Duodenal mucosa (tissue), 2 donors: ENCODE data around the gene ANKRD1.

Experiments used
- H3K27ac ChIP-seq: one replicate; pipeline ENCODE4 v1.7.0; 2013; ENCODE audit warnings: low read depth, low read length
- H3K27me3 ChIP-seq, 2 donors: one replicate each; pipeline ENCODE4 v1.7.0; 2013; ENCODE audit warnings: low read length in 2 of 2, control low read depth in 1 of 2; ENCODE audit not compliant: insufficient read depth in 2 of 2, control insufficient read depth in 1 of 2
- H3K36me3 ChIP-seq, 2 donors: one replicate each; pipeline ENCODE4 v1.7.0; 2013; ENCODE audit warnings: low read length in 2 of 2, control low read depth in 1 of 2; ENCODE audit not compliant: insufficient read depth in 2 of 2, control insufficient read depth in 1 of 2
- H3K4me1 ChIP-seq, 2 donors: one replicate each; pipeline ENCODE4 v1.7.0; 2013; ENCODE audit warnings: low read length in 2 of 2, control low read depth in 1 of 2; ENCODE audit not compliant: insufficient read depth in 2 of 2, control insufficient read depth in 1 of 2
- H3K4me3 ChIP-seq, 2 donors: one replicate each; pipeline ENCODE4 v1.7.0; 2013; ENCODE audit warnings: low read length in 2 of 2, low read depth in 1 of 2
- H3K9ac ChIP-seq, 2 donors: one replicate each; pipeline ENCODE4 v1.7.0; 2013; ENCODE audit warnings: low read length in 2 of 2, low read depth in 1 of 2
- H3K9me3 ChIP-seq, 2 donors: one replicate each; pipeline ENCODE4 v1.7.0; 2013; ENCODE audit warnings: low read length in 2 of 2, control low read depth in 1 of 2; ENCODE audit not compliant: control insufficient read depth in 1 of 2

Gene ANKRD1

GRCh38 chr10:90920986-90921666, at the start of gene ANKRD1:
Gene ANKRD1, minus strand, starts transcription at chr10:90921087. Its CDS starts 60 bp downstream, at chr10:90921027.
- no peak within 1 kb of the TSS for H3K9ac ChIP-seq
- no peak within 1 kb of the TSS for H3K4me3 ChIP-seq

GRCh38 chr10:90969947-90970673, 49.2 kb upstream of the ANKRD1 start:
- no peak overlapping the region for H3K9ac ChIP-seq
- H3K9me3 ChIP-seq = no peaks in the 10 kb centered on the region
- H3K4me3 ChIP-seq = no peak overlapping the region
- H3K27me3 ChIP-seq = no peaks in the 10 kb centered on the region
- no peaks in the 10 kb centered on the region for H3K36me3 ChIP-seq
- H3K4me1 ChIP-seq = peaks cover 0 to 5% of the 10 kb centered on the region in 2 donors
- no peak overlapping the region for H3K27ac ChIP-seq

More at GRCh38 chr10:90920986-90921666, at the start of gene ANKRD1:
- no peaks in the 10 kb centered on the region for H3K36me3 ChIP-seq
- no peak within 1 kb of the TSS for H3K27ac ChIP-seq
- no peaks in the 10 kb centered on the region for H3K9me3 ChIP-seq
- H3K27me3 ChIP-seq = peaks cover 3% of the 10 kb centered on the region in 2 donors
- H3K4me1 ChIP-seq = no peaks in the 10 kb centered on the region

DNA sequence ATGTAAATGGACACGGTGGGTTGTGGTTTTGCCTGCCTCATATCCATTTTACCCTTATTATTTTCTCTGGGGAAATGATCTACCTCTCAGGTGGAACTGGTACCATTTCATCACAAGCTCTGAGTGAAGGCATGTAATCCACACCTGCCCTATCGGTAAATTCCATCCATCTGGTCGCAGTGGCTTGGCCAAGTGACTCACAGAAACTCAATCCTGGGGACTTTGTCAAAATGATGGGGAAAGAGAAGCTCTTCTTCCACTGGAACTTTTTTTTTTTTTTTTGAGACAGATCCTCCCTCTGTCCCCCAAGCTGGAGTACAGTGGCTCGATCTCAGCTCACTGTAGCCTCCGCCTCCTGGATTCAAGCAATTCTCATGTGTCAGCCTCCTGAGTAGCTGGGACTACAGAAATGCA, 48.2 kb upstream of the ANKRD1 start:
- Histone ChIP-seq H3K27me3 (no peaks in the 10 kb centered on the region), H3K9ac (no peak overlapping the region), H3K27ac (no peak overlapping the region), H3K9me3 (no peaks in the 10 kb centered on the region), H3K36me3 (no peaks in the 10 kb centered on the region), H3K4me1 (peaks cover 0 to 5% of the 10 kb centered on the region in 2 donors), H3K4me3 (no peak overlapping the region)

DNA sequence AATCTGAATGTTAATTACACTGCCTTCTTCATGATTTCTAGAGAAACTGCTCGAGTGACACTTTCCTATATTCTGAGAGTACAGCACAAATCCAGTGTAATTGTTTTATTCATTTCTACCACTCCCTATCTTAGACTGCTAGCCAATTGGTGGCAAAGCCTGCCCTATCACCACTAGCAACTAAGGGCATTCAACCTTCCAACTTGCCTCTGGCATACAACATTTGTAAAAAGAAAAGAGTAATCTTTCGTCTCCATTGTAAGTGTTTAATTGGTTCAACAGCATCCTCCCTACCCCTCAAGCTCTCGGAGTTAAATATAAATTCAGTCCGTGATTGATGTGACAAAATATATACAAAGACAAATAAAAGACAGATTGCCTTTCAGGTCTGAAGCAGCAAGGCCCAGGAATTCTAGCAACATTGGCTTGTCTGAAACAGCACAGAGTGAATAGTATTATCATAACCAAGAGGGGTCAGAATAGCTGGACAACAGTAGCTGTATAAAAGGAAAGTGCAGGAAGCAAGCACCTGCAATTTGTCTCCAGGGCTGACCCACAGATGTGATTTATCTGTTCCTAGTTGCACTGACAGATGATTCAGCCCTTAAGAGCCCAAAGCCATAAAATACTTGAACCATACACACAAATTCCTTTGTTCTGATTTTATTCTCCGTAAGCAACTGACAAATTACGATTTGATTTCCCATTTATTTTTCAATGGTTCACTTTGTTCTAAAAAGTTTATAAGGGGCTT, 47.6 kb upstream of the ANKRD1 start:
- H3K4me1 ChIP-seq = peaks cover 0 to 5% of the 10 kb centered on the region in 2 donors
- H3K36me3 ChIP-seq = no peaks in the 10 kb centered on the region
- H3K27me3 ChIP-seq = no peaks in the 10 kb centered on the region
- H3K27ac ChIP-seq = no peak overlapping the region
- H3K9me3 ChIP-seq = no peaks in the 10 kb centered on the region
- H3K4me3 ChIP-seq = no peak overlapping the region
- H3K9ac ChIP-seq = no peak overlapping the region

- Histone ChIP-seq H3K4me1 (peaks cover 0 to 5% of the 10 kb centered on the region in 2 donors), H3K9me3 (no peaks in the 10 kb centered on the region), H3K9ac (no peak overlapping the region), H3K27me3 (no peaks in the 10 kb centered on the region), H3K36me3 (no peaks in the 10 kb centered on the region), H3K4me3 (no peak overlapping the region), H3K27ac (no peak overlapping the region)
Measured at GRCh38 chr10:90967865-90968264, 47.0 kb upstream of the ANKRD1 start.

- H3K4me3 ChIP-seq = no peak overlapping the region
- H3K36me3 ChIP-seq = no peaks in the 10 kb centered on the region
- H3K27me3 ChIP-seq = no peaks in the 10 kb centered on the region
- no peaks in the 10 kb centered on the region for H3K9me3 ChIP-seq
- H3K27ac ChIP-seq = no peak overlapping the region
- peaks cover 0 to 5% of the 10 kb centered on the region in 2 donors for H3K4me1 ChIP-seq
- no peak overlapping the region for H3K9ac ChIP-seq
Measured at GRCh38 chr10:90966146-90966545, 45.3 kb upstream of the ANKRD1 start.

DNA sequence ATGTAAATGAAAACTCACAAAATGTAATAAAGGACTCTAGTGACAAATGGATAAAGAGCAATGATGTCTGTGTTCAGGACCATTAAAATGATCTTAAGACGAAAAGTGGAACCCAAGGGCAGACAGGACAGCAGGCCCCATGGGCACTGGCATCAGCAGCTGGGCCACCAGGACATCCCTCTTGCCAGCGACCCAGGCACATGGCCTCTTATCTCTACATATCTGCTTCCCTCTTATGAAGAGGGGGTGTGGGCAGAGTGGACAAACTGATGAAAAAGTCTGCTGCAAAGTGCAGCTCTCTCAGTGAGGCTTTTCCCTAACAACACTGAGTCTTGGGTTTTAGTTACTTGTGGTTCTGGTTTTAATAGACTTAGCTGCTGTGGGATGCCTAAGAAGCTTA, 44.8 kb upstream of the ANKRD1 start:
- no peak overlapping the region for H3K4me3 ChIP-seq
- H3K9me3 ChIP-seq = no peaks in the 10 kb centered on the region
- H3K4me1 ChIP-seq = peaks cover 0 to 5% of the 10 kb centered on the region in 2 donors
- no peak overlapping the region for H3K27ac ChIP-seq
- H3K9ac ChIP-seq = no peak overlapping the region
- no peaks in the 10 kb centered on the region for H3K36me3 ChIP-seq
- H3K27me3 ChIP-seq = no peaks in the 10 kb centered on the region

DNA sequence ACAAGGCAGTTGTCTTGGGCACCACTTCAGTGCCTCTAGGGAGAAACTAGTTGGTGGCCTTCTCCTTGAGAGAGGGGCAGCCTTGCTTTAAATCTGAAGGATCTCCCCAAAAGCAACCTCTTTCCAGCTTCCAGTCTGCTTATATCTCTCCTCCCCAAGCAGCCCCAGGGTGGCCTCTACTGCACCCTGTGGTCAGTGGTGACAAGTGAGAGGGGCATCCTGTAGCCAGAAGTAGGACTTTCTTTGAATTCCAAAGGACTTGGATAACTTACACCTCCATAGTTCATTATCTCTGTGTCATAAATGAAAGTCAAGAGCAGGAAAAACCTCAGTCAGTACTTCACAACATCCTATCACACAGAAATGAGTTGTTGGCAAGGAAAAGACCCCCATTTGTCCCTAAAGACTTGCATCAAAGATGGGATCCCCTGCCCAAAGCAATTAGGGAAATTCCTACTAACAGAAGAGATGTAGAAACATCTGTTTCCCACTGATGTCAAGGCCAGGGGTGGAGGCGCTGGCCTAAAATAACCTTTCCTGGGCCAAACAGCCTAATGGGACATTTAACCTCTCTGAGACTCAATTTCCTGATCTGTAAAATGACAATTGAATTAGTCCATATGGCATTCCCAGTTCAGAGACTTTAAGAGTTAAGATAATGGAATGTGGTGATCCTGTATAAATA, 44.0 kb upstream of the ANKRD1 start:
- H3K9ac ChIP-seq = no peak overlapping the region
- no peaks in the 10 kb centered on the region for H3K9me3 ChIP-seq
- no peaks in the 10 kb centered on the region for H3K36me3 ChIP-seq
- H3K4me3 ChIP-seq = no peak overlapping the region
- H3K4me1 ChIP-seq = peaks cover 0 to 5% of the 10 kb centered on the region in 2 donors
- H3K27me3 ChIP-seq = no peaks in the 10 kb centered on the region
- H3K27ac ChIP-seq = no peak overlapping the region

GRCh38 chr10:90963331-90963730, 42.4 kb upstream of the ANKRD1 start:
- Histone ChIP-seq H3K36me3 (no peaks in the 10 kb centered on the region), H3K4me3 (no peak overlapping the region), H3K27ac (no peak overlapping the region), H3K4me1 (no peaks in the 10 kb centered on the region), H3K9me3 (no peaks in the 10 kb centered on the region), H3K9ac (no peak overlapping the region), H3K27me3 (no peaks in the 10 kb centered on the region)
